HG02840 (cell line): ENCODE measurements around the gene ZCCHC10.
"Not testable (repeated sequence)": the region's sequence is repeated elsewhere in the genome, so short reads cannot be mapped to it uniquely, and the experiment has no call there.

Experiments used
- ATAC-seq: cut with Tn5 transposase; IDR thresholded peaks from one replicate; pipeline ENCODE4 v1.9.1; 2021; ENCODE audit warnings: mild to moderate bottlenecking, moderate library complexity, moderate number of reproducible peaks; ENCODE audit not compliant: unreplicated experiment, low FRiP score

ZCCHC10 gene

GRCh38 chr5:132981288-132981687 is 45.1 kb downstream of the ZCCHC10 start:
- no peak for ATAC-seq

- ATAC-seq, result no peak
Observed at GRCh38 chr5:132979976-132980375, 46.4 kb downstream of the ZCCHC10 start.

GRCh38 chr5:132979367-132979940 is 46.9 kb downstream of the ZCCHC10 start:
- ATAC-seq, result no peak

- ATAC-seq, result no peak
Observed at GRCh38 chr5:132976852-132977251, 49.5 kb downstream of the ZCCHC10 start.

GRCh38 chr5:132972436-132972828 is 53.9 kb downstream of the ZCCHC10 start:
- not testable (repeated sequence) for ATAC-seq

GRCh38 chr5:132971483-132972435 is 54.6 kb downstream of the ZCCHC10 start:
- no peak for ATAC-seq

GRCh38 chr5:132965120-132965519 is 61.2 kb downstream of the ZCCHC10 start:
- ATAC-seq, result no peak

GRCh38 chr5:132963171-132964104 is 62.9 kb downstream of the ZCCHC10 start, which contains the start of gene AFF4:
AFF4 (minus strand) TSS chr5:132963634; CDS start chr5:132937189, 26,445 bp downstream.
- peak; percentile 94 for ATAC-seq

GRCh38 chr5:132962429-132963021 is 63.8 kb downstream of the ZCCHC10 start:
- no peak for ATAC-seq

- ATAC-seq, result no peak
Observed at GRCh38 chr5:132961887-132962286, 64.5 kb downstream of the ZCCHC10 start.

- not testable (repeated sequence) for ATAC-seq
Observed at GRCh38 chr5:132961123-132961815, 65.1 kb downstream of the ZCCHC10 start.

GRCh38 chr5:132956166-132956799 is 70.1 kb downstream of the ZCCHC10 start:
- ATAC-seq, result not testable (repeated sequence)

GRCh38 chr5:132953710-132954109 is 72.6 kb downstream of the ZCCHC10 start:
- ATAC-seq, result no peak

- no peak for ATAC-seq
Observed at GRCh38 chr5:132952829-132953228, 73.5 kb downstream of the ZCCHC10 start.

GRCh38 chr5:132951897-132952296 is 74.5 kb downstream of the ZCCHC10 start:
- ATAC-seq, result no peak

GRCh38 chr5:132949136-132949535 is 77.2 kb downstream of the ZCCHC10 start:
- no peak for ATAC-seq

- ATAC-seq, result no peak
Observed at GRCh38 chr5:132947671-132948070, 78.7 kb downstream of the ZCCHC10 start.
